HepG2 (cell line): ENCODE results near the gene ELAC2. TPM values are rescaled to one million over a fixed set of nuclear protein-coding genes. Genes with fewer than 3 reads are reported as not detected.

Experiments
- ATAC-seq: fragments of 200-7000 bp; cut with Tn5 transposase; 3 replicates; pipeline ENCODE4 v1.9.1; 2020; ENCODE audit warnings: mild to moderate bottlenecking, moderate library complexity
- BruUV-seq: library from RNA; stranded (reverse); fragments of 400-500 nt; replicated peaks from 2 replicates; lab custom pipeline; 2021; lab: Mats Ljungman, UMichigan
- CTCF ChIA-PET: fragments of 300-600 bp; formaldehyde crosslinking; extraction: SDS; loops from one replicate; lab custom pipeline; 2021; ENCODE audit warnings: low total read pairs, inconsistent platforms, low intra/inter-chr PET ratio; lab: Yijun Ruan, JAX
- POLR2A ChIA-PET: fragments of 350-600 bp; sonication (Branson Sonifier 250); formaldehyde crosslinking; loops from one replicate; lab custom pipeline; 2020; ENCODE audit warnings: antibody characterized with exemption, inconsistent platforms; lab: Yijun Ruan, JAX
- DNase-seq: peaks from one replicate; pipeline ENCODE4 v3.0.0-alpha.2; 2015; ENCODE audit warnings: low spot score
- FAIRE-seq: peaks from 3 replicates; lab custom pipeline; 2011; peaks lifted over from hg19 to GRCh38; lab: Jason Lieb, UNC
- H2AFZ ChIP-seq: one replicate; pipeline ENCODE4 v1.6.1; 2011; ENCODE audit warnings: low read length, inconsistent platforms
- H3K27ac ChIP-seq: fragments of 300-600 bp; 3 replicates; pipeline ENCODE4 v1.8.0; 2011; ENCODE audit warnings: mixed run types, mild to moderate bottlenecking, mixed read lengths, low read length, inconsistent platforms; ENCODE audit not compliant: insufficient read depth; ENCODE audit errors: extremely low read length
- H3K27me3 ChIP-seq, 2 experiments: fragments of 200-600 bp in 1 of 2; 2 replicates in 1 of 2; 3 replicates in 1 of 2; pipeline versions ENCODE4 v1.6.0 to v1.8.0; 2011; ENCODE audit warnings: low read length in 2 of 2, mild to moderate bottlenecking in 2 of 2, moderate library complexity in 2 of 2, inconsistent platforms in 1 of 2; ENCODE audit not compliant: insufficient read depth in 2 of 2, control insufficient read depth in 1 of 2
- H3K36me3 ChIP-seq, 2 experiments: fragments of 200-600 bp in 1 of 2; replicated peaks in 1 of 2; 2 replicates in 1 of 2; 3 replicates in 1 of 2; pipeline versions ENCODE4 v1.5.1 to v1.8.0; 2011; ENCODE audit warnings: low read length in 2 of 2, inconsistent platforms in 1 of 2; ENCODE audit not compliant: insufficient read depth in 2 of 2, control insufficient read depth in 1 of 2
- H3K4me1 ChIP-seq: 2 replicates; pipeline ENCODE4 v1.5.1; 2012; ENCODE audit warnings: low read length, inconsistent platforms; ENCODE audit not compliant: insufficient read depth
- H3K4me2 ChIP-seq: 2 replicates; pipeline ENCODE4 v1.6.0; 2011; ENCODE audit warnings: low read depth, low read length, inconsistent platforms
- H3K4me3 ChIP-seq, 3 experiments: fragments of 200-600 bp in 1 of 3; sonication (generic), shearing (Covaris generic) in 1 of 3; replicated peaks in 1 of 3; 2 replicates each; pipeline ENCODE4 v1.5.1; 2011 to 2016; ENCODE audit warnings: low read length in 3 of 3, inconsistent platforms in 2 of 3, low read depth in 2 of 3, mild to moderate bottlenecking in 2 of 3, control low read depth in 1 of 3, mixed read lengths in 1 of 3; ENCODE audit not compliant: insufficient read depth in 1 of 3
- H3K79me2 ChIP-seq: one replicate; pipeline ENCODE4 v1.6.1; 2011; ENCODE audit warnings: low read length, inconsistent platforms; ENCODE audit not compliant: insufficient read depth
- H3K9ac ChIP-seq: 2 replicates; pipeline ENCODE4 v1.6.0; 2011; ENCODE audit warnings: mild to moderate bottlenecking, low read depth, low read length, inconsistent platforms; ENCODE audit not compliant: insufficient read depth
- H3K9me3 ChIP-seq: 2 replicates; pipeline ENCODE4 v1.5.1; 2012; ENCODE audit warnings: mild to moderate bottlenecking, low read length
- H4K20me1 ChIP-seq: 2 replicates; pipeline ENCODE4 v1.6.0; 2011; ENCODE audit warnings: inconsistent platforms, mild to moderate bottlenecking, low read length, moderate library complexity; ENCODE audit not compliant: insufficient read depth
- ARID3A ChIP-seq: IDR thresholded peaks from 2 replicates; pipeline ENCODE4 v1.6.1; 2012; ENCODE audit warnings: low read depth, low read length, improper control_type of control experiment
- BRCA1 ChIP-seq: sonication (generic); formaldehyde crosslinking; IDR thresholded peaks from 2 replicates; pipeline ENCODE4 v1.4.0; 2020; ENCODE audit warnings: missing genetic modification reagents
- EP300 ChIP-seq, 3 experiments: sonication (generic) in 1 of 3; formaldehyde crosslinking in 1 of 3; IDR thresholded peaks; 2 replicates each; pipeline versions ENCODE4 v1.5.1 to v1.6.1; 2011 to 2020; ENCODE audit warnings: low read depth in 2 of 3, low read length in 2 of 3, borderline replicate concordance in 1 of 3, improper control_type of control experiment in 1 of 3, mild to moderate bottlenecking in 1 of 3, missing genetic modification reagents in 1 of 3, moderate library complexity in 1 of 3
- FIP1L1 ChIP-seq: fragments of 200-400 bp; formaldehyde crosslinking; IDR thresholded peaks from 2 replicates; pipeline ENCODE4 v1.6.1; 2018; ENCODE audit warnings: low read depth, mild to moderate bottlenecking, low read length, moderate library complexity, borderline replicate concordance; ENCODE audit not compliant: insufficient read depth
- KIAA2018 ChIP-seq: sonication (generic); formaldehyde crosslinking; IDR thresholded peaks from 2 replicates; pipeline ENCODE4 v1.5.0; 2020; ENCODE audit warnings: mild to moderate bottlenecking, missing genetic modification reagents, borderline replicate concordance
- MEIS2 ChIP-seq: sonication (generic); formaldehyde crosslinking; IDR thresholded peaks from 2 replicates; pipeline ENCODE4 v1.9.0; 2021; ENCODE audit warnings: mild to moderate bottlenecking, missing genetic modification reagents
- POLR2A ChIP-seq, 2 experiments: IDR thresholded peaks; 2 replicates each; pipeline ENCODE4 v1.6.1; 2011; ENCODE audit warnings: low read depth in 2 of 2, low read length in 2 of 2, mild to moderate bottlenecking in 1 of 2, moderate library complexity in 1 of 2; ENCODE audit not compliant: insufficient read depth in 1 of 2
- RELA ChIP-seq: sonication (generic); formaldehyde crosslinking; IDR thresholded peaks from 2 replicates; pipeline ENCODE4 v1.4.0; 2020; ENCODE audit warnings: missing genetic modification reagents
- ZFP90 ChIP-seq: sonication (generic); formaldehyde crosslinking; IDR thresholded peaks from 2 replicates; pipeline ENCODE4 v1.8.0; 2022; ENCODE audit warnings: missing genetic modification reagents, mild to moderate bottlenecking, inconsistent platforms, borderline replicate concordance
- ZNF263 ChIP-seq: sonication (generic); formaldehyde crosslinking; IDR thresholded peaks from 2 replicates; pipeline ENCODE4 v1.4.0; 2020; ENCODE audit warnings: missing genetic modification reagents
- ZNF670 ChIP-seq: sonication (generic); formaldehyde crosslinking; IDR thresholded peaks from 2 replicates; pipeline ENCODE4 v1.8.0; 2022; ENCODE audit warnings: mild to moderate bottlenecking, missing genetic modification reagents, borderline replicate concordance
- ZNF709 ChIP-seq: sonication (generic); formaldehyde crosslinking; IDR thresholded peaks from 2 replicates; pipeline ENCODE4 v1.5.0; 2020; ENCODE audit warnings: mild to moderate bottlenecking, missing genetic modification reagents
- ZNF776 ChIP-seq: sonication (generic); formaldehyde crosslinking; IDR thresholded peaks from 2 replicates; pipeline ENCODE4 v1.4.0; 2020; ENCODE audit warnings: mild to moderate bottlenecking, missing genetic modification reagents
- WGBS: methylation state at CpG from one replicate; pipeline ENCODE4 v1.1.6; 2017; ENCODE audit warnings: low lambda C conversion rate; 5-methylcytosine and 5-hydroxymethylcytosine counted together
- in situ Hi-C: cut with HindIII; loops from 2 replicates; pipeline ENCODE4 v1.10.0; 2017; ENCODE audit warnings: low pct_unique_long_range_greater_than_20kb; ENCODE audit not compliant: extremely low pct_ligation_motif_present
- intact Hi-C: fragments of 100-400 bp; cut with micrococcal nuclease; formaldehyde crosslinking; loops from one replicate; pipeline ENCODE4 v1.10.0; 2022; ENCODE audit not compliant: unreplicated experiment
- polyA plus RNA-seq, 8 experiments: library from polyadenylated mRNA; depleted of rRNA in 3 of 8; stranded (reverse) in 7 of 8; unstranded in 1 of 8; fragments of >200 nt; fragmentation: Illumina TruSeq in 4 of 8; extraction: Trizol in 4 of 8; gene quantifications; 2 replicates each; pipeline versions ENCODE4 v1.2.1 to v1.2.3, GENCODE V29; 2011 to 2016; ENCODE audit warnings: low read depth in 4 of 8, missing spikeins in 1 of 8, mixed read lengths in 1 of 8; ENCODE audit not compliant: insufficient read depth in 1 of 8
- total RNA-seq, 5 experiments: library from RNA; depleted of rRNA; stranded (reverse); fragments of >200 nt; fragmentation: Illumina TruSeq; extraction: Trizol; gene quantifications; 2 replicates each; pipeline ENCODE4 v1.2.3, GENCODE V29; 2016; ENCODE audit warnings: low read depth in 1 of 5

The ELAC2 gene
- total and polyA plus RNA-seq, 2 of the 13 experiments (the other 11 are each of a cell fraction or from before 2014, with no cell fraction given), result 35.6 to 50.4 TPM

- TF ChIP-seq RELA (CRISPR knock-in tag), result no peak
- TF ChIP-seq ARID3A, result no peak
- TF ChIP-seq EP300 (IDR thresholded peaks at IDR 0.05; ENCODE audit: low read depth in 2 of 2, low read length in 2 of 2), result no peak
- no peak for TF ChIP-seq EP300 (CRISPR knock-in tag; IDR thresholded peaks at IDR 0.05; ENCODE audit: borderline replicate concordance)
- 0 out of 2 replicates have a peak, but pooled peaks have one; percentile 4 for TF ChIP-seq ZNF263
- no peak for TF ChIP-seq ZFP90 (CRISPR knock-in tag)
- peak in 1 of 2 experiments; percentile 18; a peak in 2 of 4 replicates for TF ChIP-seq POLR2A (IDR thresholded peaks at IDR 0.05; ENCODE audit: insufficient read depth in 1 of 2, low read depth in 2 of 2, low read length in 2 of 2)
- TF ChIP-seq FIP1L1, result no peak
- TF ChIP-seq ZNF670, result peak; percentile 12; the same call in 1 of the 2 replicates
- peak; percentile 49; the same call in 1 of the 2 replicates for TF ChIP-seq ZNF709 (CRISPR knock-in tag)
- no peak for TF ChIP-seq BRCA1 (CRISPR knock-in tag)
- TF ChIP-seq, all 625 proteins: peak for 8
These were observed 759 bp downstream of the ELAC2 start (continued) for GRCh38 chr17:13016881-13017654.

DNA sequence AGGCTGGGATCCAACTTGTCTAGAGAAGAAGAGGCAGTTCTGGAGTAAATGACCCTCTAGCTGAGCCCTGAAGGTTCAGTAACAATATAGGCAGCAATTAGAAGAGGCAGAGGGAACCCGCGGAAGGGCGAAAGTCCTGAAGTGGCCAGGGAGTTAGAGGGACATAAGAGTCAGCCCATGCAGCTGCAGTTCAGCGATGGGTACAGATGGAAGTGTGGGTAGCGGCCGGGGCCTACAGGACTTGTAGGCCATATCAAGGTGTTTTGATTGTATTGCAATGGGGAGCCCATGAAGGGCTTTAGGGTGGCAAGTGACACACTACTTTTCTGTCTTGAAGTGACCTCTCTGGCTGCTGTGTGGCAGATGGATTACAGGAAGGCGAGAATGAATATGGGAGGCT, 3.0 kb downstream of the ELAC2 start:
- WGBS, result 98% methylated on average over 7 of the region's 7 CpGs
- TF ChIP-seq MEIS2 (CRISPR knock-in tag) (no peak), ZNF776 (CRISPR knock-in tag) (no peak), KIAA2018 (CRISPR knock-in tag) (no peak)

More for the DNA sequence above, 3.0 kb downstream of the ELAC2 start:
- Histone ChIP-seq H2AFZ (no peak overlapping the region), H3K4me1 (peaks cover 20% of the 10 kb centered on the region), H3K9me3 (no peaks in the 10 kb centered on the region), H4K20me1 (no peaks in the 10 kb centered on the region), H3K79me2 (peaks cover 5% of the 10 kb centered on the region), H3K9ac (no peak overlapping the region), H3K36me3 (peaks cover 17 to 61% of the 10 kb centered on the region in 2 experiments), H3K27me3 (no peaks in the 10 kb centered on the region; a peak in 1 of 5 replicates), H3K27ac (no peak overlapping the region), H3K4me2 (no peak overlapping the region), H3K4me3 (no peak overlapping the region)
- no TSS peak for BruUV-seq
- intact Hi-C loops (no loop called here), in situ Hi-C loops (no loop called here)
- POLR2A ChIA-PET, result no interaction called here
- no peak for DNase-seq
- CTCF ChIA-PET, result no interaction called here
- no peak for FAIRE-seq
- no peak for ATAC-seq
